ENCODE measurements around the gene PRODH2.
"Not testable (repeated sequence)": the region's sequence is repeated elsewhere in the genome, so short reads cannot be mapped to it uniquely, and the experiment has no call there.

Gene PRODH2

GRCh38 chr19:35796645-35797542 lies 15.8 kb downstream of the PRODH2 start:
- no peak for FAIRE-seq

- FAIRE-seq = not testable (repeated sequence)
These were observed 17.1 kb downstream of the PRODH2 start for GRCh38 chr19:35795564-35795963.

GRCh38 chr19:35793381-35794165 lies 19.1 kb downstream of the PRODH2 start:
- no peak for FAIRE-seq

- no peak for FAIRE-seq
These were observed 19.8 kb downstream of the PRODH2 start for GRCh38 chr19:35792888-35793287.

GRCh38 chr19:35792312-35792711 lies 20.3 kb downstream of the PRODH2 start:
- FAIRE-seq = no peak

GRCh38 chr19:35791814-35792279 lies 20.8 kb downstream of the PRODH2 start:
- no peak for FAIRE-seq

- no peak for FAIRE-seq
These were observed 21.4 kb downstream of the PRODH2 start for GRCh38 chr19:35790981-35791813.

GRCh38 chr19:35789978-35790944 lies 22.4 kb downstream of the PRODH2 start:
- FAIRE-seq = no peak

- no peak for FAIRE-seq
These were observed 23.3 kb downstream of the PRODH2 start for GRCh38 chr19:35789195-35789977.

GRCh38 chr19:35788205-35788960 lies 24.3 kb downstream of the PRODH2 start:
- FAIRE-seq = no peak

- FAIRE-seq = no peak
These were observed 25.3 kb downstream of the PRODH2 start for GRCh38 chr19:35787227-35787799.

- no peak for FAIRE-seq
These were observed 26.1 kb downstream of the PRODH2 start for GRCh38 chr19:35786299-35787160.

GRCh38 chr19:35785339-35785627 lies 27.4 kb downstream of the PRODH2 start:
- FAIRE-seq = no peak

GRCh38 chr19:35784503-35785338 lies 27.9 kb downstream of the PRODH2 start:
- no peak for FAIRE-seq

- FAIRE-seq = no peak
These were observed 28.9 kb downstream of the PRODH2 start for GRCh38 chr19:35783469-35784434.

- FAIRE-seq = no peak
These were observed 30.1 kb downstream of the PRODH2 start for GRCh38 chr19:35782589-35782988.

- FAIRE-seq = no peak
These were observed 31.0 kb downstream of the PRODH2 start for GRCh38 chr19:35781650-35782049.

Data from islet of Langerhans (tissue), 1 donor.